ELF-1 (cell line): ENCODE measurements around the gene PGAP6.
A peak's percentile ranks its signal among the peaks of the same experiment; 100 is the strongest.
"Not testable (repeated sequence)": the region's sequence is repeated elsewhere in the genome, so short reads cannot be mapped to it uniquely, and the experiment has no call there.

Experiments used
- DNase-seq: peaks from one replicate; pipeline ENCODE4 v3.0.0-alpha.2; 2016; ENCODE audit warnings: low read depth, low spot score

The PGAP6 gene

DNA sequence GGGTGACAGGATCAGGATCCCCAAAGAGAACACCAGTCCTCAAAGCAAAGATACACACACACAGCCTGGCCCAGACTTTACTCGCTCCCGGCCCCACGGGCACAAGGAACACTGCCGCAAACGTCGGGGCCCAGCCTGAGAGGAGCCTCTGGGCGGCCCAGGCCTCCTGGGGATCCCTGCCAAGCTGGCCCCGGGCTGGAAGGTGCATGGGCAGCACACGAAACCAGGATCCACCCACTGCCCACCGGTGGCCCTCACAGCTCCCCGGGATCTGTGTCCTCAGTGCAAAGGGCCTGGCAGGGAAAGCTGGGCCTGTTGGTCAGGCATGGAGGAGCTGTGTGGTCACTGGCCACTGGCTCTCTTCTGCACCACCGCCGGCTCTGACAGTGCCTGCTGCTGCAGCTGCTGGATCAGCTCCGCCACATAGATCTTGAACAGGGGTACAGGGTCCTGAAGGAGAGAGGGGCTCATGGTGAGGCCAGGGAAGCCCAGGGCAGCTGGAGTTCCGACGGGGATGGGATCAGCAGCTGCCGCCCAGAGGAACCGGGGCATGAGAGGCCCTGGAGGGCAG is 14.4 kb downstream of the PGAP6 start:
- no peak for DNase-seq

DNA sequence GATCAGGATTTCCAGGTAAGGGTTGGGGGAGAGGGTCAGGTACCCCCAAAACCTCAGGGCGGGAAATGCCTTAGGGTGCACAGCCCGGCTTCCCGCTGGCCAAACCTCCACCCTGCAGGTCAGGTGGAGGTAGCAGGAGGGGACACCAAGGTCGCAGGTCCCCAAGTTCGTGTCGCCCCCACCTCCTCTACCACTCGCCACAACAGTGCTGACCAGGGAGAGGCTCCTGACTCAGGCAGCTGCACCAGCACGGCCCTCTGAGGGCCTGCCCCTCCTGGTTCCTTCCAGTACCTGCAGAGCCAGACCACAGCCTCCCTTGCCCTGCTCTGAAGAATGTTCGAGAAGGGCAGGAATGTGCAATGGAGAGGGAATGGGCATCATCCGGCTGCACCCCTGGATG is 15.3 kb downstream of the PGAP6 start:
- DNase-seq, result no peak

DNA sequence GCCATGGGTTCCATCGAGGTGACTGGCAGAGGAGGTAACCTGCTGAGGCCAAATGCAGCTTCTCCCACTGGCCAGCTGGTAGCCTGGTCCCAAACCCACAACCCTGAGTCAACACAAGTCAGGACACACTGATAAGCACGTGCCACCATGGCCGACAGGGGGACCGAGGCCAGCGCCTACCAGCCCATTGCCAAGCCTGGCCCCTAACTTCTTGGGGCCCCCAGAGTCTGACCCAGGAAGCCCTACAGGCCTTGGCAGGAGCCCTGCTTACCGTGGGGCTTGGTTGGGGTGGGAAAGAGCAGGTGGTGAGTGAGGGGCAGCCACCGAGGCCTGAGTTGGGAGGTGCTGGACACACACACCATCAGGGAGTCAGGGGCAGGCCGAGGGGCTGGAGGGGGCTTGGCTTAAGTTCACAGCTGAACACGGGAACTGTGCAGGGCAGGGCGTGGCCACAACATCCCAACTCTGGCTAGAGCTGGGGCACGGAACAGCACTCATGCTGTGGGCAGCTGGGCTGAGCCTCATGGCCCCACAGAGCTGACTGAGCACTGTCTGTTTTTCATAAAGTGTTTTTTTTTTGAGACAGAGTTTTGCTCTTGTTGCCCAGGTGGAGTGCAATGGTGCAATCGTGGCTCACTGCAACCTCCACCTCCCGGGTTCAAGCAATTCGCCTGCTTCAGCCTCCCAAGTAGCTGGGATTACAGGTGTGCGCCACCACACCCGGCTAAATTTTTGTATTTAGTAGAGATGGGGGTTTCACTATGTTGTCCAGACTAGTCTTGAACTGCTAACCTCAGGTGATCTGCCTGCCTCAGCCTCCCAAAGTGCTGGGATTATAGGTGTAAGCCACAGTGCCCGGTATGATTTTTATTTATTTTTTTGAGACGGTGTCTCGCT is 16.9 kb downstream of the PGAP6 start:
- DNase-seq, result no peak

DNA sequence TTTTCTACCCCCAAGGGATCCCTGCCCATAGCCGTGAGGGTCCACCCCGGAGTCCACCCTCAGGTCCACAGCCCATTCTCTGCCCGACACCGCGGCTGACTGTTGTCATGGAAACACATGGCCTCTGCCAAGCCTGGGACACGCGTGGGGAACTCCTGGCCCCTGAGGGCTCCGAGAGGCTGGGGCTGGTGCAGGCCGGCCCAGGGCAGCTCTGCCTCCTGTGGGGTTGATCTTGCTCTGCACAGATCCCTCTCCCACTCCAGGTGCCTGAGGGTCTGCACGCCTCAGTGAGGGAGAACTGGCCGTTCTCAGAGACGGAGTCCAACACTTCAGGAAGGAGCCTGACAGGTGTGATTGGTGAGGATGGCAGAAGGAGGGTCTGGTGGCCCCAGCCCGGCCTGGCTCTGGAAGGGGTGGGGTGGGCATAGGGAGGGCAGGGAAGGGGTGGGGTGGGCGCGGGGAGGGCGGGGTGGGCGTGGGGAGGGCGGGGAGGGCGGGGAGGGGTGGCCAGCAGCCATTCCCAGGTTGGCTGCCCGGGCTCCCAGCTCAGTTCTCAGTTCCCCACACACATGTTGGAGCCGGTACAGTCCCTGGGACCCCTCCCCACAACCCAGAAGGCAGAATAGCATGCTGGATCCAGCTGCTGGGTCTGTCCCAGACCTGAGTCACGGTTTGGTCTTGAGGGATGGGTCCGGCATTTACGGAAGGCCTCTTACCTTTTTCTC is 17.9 kb downstream of the PGAP6 start:
- DNase-seq, result peak; percentile 50

DNA sequence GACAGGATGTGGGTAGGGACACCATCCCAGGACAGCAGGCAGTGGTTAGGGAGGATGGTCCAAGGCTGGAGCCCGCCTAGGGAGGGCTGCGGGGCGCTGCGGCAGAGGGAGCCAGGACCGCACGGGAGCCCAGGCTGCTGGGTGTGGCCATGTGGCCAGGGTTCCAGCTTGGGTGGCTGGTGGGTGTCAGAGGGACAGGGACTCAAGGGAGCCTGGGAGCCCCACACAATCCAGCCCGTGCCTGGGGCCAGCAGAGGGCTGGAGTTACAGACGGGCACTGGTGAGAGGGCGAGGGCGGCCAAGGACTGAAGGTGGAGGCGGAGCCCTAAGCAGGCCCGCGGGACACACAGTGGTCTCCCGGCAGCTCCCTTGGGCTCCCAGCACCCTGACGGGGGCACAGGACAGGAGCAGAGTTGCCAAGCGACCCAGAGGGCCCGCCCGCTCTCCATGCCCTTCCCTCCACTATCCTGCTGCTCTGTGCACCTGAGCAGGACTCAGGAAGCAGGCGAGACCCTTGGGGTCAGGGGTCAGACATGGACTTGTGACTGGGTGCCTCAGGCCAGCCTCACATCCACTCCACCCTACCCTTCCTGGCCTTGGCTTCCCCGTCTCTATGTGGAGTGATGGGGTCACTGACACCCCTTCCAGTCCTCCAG is 18.5 kb downstream of the PGAP6 start:
- no peak for DNase-seq

DNA sequence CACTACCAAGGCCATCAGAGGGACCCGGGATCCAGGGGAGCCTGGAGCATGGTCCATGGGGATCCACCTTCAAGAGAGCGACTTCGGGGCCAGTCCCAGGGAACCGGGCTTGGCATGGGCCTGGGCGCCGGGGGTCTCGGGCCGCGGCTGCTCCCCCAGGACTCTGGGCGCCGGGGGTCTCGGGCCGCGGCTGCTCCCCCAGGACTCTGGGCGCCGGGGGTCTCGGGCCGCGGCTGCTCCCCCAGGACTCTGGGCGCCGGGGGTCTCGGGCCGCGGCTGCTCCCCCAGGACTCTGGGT is 19.1 kb downstream of the PGAP6 start:
- DNase-seq, result not testable (repeated sequence)

DNA sequence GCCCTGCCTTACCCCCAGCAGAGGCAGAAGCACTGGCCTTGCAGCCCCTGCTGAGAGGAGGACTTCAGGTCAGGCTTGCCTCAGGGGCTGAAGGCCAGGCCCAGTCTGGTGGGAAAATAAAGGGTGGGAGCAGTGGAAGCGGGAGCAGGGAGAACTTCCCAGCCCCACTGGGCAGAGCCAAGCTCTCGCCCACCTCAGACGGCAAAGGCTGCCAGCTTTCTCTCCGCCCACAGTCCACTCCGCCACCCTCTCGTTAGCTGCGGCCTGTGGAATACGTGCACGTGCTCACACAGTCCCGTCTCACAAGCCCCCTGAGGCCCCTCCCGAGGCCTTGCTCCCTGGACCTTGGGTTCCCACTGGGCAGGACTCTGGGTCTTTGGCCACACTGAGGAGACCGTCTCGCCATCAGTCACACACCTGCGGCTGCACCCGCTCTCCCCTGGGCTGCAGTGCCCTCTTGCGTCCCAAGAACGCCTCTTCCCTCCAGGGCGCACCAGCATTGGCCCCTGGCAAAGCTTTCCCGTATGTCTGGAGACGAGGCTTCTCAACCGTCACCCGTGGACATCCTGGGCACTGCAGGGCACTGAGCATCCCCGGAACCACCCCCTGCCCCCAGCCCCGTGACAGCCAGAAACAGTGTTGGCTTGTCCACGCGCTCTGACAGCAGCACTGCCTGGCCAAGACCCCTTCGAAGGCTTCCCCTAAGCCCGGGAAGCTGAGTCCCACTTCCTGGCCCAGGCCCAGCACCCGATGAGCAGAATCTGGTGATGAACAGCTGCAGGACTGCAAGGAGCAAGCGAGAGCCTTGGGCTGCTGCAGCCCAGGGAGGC is 19.7 kb downstream of the PGAP6 start:
- DNase-seq, result peak; percentile 78

DNA sequence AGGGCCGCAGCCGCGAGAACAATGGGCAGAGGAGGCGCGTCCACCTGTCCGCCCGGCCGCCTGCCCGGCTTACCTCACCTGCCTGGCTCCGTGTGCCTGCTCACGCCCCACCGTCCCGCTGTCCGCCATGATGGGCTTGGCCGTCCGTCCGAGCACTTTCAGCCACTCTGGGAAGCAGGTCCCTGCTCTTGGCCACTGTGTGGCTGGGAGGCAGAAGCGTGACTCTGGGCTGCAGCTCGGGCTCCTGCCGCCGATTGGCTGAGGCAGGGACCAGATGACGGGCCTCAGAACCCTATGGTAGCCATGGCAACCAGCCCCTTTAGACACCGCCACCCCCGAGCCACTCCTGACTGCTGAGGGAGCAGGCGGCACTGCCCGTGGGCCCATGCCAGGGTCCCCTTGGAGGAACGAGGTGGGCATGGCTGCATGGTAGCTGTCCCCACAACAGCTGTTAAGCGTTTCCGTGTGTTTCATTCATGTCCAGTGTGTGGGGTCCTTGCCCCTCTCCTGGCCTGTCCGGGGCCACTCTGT is 20.4 kb downstream of the PGAP6 start:
- DNase-seq, result no peak

DNA sequence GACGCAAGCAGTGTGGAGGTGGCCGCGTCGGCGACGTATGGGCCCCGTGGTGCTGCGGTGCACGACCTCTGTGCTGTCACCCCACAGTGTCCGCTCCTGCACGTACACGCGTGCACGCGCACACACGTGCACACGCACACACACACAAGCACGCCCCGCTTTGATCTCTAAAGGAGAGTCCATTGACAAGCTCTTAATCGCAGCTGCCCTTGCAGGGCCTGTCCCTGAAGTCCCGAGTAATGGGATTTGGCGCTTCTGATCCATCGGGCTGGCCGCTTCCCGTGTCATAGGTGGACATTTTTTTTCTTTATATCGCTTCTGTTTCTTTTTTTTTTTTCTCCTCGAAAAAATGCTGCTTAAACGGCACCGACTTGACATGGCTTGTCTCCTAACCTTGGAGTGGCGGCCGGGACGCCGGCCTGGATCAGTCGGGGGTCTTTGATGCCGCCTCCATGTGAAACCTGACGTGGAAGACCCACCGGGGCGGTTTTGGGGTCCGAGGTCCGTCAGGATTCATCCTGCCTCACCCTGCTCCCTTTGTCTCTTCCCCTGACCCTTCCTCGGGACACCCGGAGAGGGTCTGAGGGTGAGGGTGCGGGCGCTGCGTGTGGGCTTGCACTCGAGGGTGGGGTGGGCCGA is 21.0 kb downstream of the PGAP6 start:
- no peak for DNase-seq

DNA sequence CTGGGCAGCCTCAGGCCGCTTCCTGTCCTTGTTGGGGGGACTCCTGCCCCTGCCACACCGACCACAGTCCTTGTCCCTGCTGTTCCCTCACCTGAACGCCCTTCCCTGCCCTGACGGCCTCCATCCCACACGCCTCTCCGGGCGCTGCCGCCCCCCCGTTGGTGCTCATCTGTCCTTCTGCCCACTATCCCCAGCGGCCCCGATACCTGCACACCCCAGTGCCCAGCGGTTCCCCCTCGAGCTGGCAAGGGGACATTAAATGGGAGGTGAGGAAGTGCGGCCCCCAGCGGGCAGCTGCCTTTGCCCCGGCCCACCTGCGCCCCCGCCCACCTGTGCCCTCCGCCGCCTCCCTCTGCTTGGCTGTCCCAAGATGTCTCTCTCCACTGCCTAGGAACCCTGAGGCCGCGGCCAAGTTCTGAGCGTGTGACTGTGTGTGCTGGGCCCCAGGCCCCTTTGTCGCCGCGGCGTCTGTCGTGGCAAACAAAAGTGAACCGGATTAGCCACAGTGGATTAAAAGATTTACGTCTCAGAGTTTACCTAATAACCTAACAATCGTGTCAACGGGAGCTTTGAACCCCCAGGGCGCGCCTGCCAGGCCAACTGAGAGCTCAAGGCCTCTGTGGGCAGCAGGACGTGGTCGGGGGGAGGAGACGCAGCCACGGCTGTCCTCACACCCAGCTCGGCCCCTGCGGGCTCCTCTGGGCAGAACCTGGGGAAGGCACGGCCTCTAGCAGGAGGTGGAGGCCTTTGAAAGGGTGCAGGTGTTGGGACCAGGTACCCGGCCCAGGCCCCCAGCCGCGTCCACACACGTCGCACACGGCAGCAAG is 21.7 kb downstream of the PGAP6 start:
- DNase-seq, result no peak

DNA sequence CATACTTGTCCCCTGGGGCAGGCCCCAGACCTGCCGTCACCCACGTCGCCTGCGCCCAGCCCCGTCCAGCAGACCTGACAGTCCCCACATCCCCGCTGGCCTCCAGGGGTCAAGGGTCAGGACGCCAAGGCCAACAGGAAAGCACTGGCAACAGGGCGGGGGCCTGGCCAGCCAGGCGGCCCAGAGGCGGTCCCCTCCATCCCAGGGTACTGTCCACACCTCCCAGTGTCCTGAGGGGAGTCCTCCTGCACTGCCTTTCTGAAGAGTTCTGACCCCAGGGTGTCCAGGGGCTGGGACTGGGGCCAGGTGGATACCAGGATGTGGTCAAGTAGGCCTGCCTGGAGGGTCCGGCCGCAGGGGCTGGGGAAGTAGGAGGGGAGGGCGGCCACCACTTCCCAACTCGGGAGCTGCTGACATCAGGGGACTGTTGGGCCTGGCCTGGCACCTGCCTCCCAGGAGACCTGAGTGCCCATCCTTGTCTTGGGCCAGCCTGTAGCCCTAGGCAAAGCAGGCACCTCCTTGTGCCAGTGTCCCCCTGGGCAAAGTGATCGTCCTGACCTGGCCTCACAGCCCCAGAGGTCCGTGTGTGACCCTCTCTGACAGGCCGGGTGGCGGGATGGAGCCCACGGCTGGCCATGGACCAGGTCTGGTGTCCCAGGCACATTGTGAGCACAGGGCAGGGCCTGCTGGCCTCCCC is 22.6 kb downstream of the PGAP6 start:
- DNase-seq, result no peak

DNA sequence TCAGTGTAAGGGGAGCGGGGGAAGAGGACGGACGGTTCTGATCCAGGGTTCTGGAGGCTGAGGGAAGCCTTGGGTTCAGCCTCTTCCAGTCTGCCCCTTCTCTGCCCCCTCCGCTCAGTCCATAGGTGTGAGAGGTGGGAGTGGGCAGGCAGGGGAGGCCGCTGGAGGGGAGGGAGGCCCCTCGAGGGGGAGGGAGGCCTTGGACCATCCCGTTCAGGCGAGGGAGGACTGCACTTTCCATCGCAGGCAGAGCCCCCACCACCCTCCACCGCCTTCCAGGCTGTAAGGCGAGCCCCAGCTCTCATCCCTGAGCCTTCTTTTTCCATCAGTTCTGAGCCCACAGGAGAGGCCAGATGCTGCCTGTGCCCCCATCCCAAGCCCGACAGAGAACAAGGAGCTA is 25.0 kb downstream of the PGAP6 start:
- no peak for DNase-seq

DNA sequence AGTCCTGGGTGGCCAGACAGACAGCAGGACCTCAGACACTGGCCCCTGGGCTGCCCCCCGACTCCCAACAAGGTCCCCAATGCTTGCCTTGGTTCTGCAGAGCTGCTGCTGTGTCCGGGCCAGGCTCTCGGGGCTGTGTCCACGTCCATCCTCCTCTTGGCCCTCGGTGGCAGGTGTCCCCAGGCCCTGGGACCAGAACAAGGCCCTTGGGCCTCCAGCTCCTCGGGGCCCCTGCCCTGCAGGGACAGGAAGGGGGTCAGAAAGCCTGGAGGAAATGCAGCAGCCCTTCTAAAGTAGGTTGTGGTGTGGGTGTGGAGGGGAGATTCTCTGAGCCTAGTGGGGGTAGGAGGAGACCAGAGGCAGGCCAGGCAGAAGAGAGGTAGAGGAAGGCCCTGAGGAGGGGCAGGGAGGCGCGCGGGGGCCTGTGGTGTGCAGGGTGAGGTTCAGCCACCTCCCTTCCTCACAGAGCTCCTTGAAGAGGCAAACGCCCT is 26.8 kb downstream of the PGAP6 start:
- DNase-seq, result no peak

DNA sequence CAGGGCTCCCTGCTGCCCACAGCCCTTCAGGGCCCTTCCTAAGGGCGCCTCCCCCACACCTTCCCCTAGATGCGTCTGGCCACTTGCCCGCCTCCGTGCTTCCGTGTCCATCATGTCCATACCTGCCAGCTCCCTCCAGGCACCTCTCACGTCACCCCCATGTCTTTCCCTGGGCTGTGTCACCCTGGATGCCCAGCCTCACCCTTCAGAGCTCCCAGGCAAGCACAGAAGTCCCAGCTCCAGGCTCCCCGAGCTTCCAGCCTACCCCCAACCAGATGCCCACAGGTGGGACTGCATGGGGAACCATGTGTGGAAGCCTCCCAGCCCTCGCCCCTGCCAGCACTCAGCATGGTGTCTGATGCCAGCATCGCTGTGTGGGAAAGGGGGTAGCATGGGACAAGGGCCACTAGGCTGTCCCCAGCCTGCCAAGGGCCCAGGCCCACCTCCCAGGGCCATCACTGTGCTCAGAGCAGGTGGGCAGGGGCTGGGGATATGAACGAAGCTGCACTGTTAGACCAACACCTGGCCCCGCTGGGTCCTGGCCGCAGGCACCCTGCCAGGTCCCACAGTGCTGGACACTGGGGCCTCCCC is 27.4 kb downstream of the PGAP6 start:
- no peak for DNase-seq

DNA sequence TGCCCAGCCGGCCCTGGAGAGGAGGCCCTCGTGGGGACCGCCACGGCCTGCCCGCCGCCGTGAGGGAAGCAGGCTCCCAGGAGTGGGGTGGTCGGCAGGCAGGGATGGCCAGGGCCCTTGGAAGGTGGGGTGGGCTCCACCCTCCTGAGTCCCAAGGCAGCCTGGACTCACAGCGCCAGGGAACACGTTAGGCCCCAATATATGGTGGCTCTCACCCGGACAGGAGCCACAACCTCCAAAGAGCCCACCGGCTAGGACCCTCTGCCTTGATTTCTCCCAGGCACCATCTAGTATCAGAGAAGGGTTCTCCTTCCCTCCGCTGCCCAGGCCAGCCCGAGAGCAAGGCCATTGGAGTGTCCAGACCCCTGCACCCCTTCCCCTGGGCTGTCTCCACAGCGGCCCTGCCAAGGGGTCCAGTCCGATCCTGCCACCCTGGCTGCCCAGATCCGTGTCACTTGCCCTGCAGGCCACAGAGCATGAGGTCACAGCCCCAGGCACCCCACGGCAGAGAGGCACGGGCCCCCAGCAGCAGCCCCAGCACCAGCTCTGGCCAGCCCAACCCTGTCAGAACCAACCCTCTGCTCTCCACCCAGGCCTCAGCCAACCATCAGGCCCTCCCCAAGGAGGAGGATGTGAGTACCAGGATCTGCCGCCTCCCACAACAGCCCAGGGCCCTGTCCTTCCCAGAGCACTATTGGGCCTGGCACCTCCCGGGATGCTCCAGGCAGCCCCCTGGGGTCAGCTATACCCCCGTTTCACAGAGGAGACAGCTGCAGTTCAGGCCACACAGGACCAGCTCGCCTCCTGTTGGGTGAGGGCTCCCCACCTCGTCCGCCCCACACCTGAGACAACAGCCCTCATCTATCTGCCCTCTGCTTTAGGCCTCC is 28.1 kb downstream of the PGAP6 start:
- DNase-seq, result peak; percentile 38

DNA sequence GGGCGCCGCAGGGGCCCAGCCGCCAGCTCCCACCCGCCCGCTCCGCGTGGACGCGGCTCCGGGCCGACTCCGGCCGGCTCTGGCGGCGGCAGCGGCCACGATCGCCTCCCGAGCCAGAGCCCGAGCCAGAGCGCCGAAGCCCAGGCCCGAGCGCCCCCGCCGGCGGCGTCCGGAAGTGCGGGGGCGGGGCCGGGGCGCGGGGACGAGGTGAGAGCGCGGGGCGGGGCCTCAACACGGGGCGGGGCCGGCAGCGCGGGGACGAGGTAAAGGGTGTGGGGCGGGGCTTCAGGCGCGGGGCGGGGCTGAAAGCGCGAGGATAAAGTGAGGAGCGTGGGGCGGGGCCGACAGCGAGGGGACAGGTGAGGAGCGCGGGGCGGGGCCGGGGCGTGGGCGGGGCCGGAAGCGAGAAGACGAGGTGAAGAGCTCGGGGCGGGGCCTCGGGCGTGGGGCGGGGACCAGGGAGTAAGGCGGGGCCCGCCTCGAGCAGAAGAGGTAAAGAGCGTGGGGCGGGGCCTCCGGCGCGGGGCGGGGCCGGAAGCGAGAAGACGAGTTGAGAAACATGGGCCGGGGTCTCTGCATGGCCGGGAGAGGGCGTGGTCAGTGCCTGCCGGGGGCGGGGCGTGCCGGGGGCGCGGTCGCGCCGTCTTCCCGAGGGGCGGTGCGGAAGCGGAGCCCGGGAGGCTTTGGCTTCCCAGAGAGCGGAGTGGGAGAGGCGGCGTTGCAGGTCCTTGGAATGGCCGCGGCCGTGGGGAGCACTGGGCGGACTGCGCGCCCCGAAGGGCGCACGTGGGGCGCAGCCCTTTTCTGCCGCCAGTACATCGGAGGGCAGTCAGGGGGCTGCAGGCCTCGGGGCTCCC is 29.0 kb downstream of the PGAP6 start, which contains the start of gene AXIN1:
Gene AXIN1, minus strand, starts transcription at position 177 of the 857 bp plus-strand sequence. CDS start 5,698 bp downstream, outside the sequence.
- peak; percentile 91 for DNase-seq
